GM11168 (cell line): Measurements from ENCODE around the gene HELZ2.

ENCODE experiments used
- in situ Hi-C: fragments of 300-500 bp; cut with MboI; formaldehyde crosslinking; loops from one replicate; pipeline ENCODE4 v1.12.0; 2022; ENCODE audit warnings: low sequenced_read_pairs; ENCODE audit not compliant: unreplicated experiment

Gene HELZ2

GRCh38 chr20:63529180-63529860 lies 44.7 kb downstream of the HELZ2 start:
- in situ Hi-C loops: no loop called here

- in situ Hi-C loops: no loop called here
Measured at GRCh38 chr20:63527184-63527583, 46.9 kb downstream of the HELZ2 start.

GRCh38 chr20:63525971-63526370 lies 48.1 kb downstream of the HELZ2 start:
- in situ Hi-C loops: no loop called here

GRCh38 chr20:63525185-63525584 lies 48.9 kb downstream of the HELZ2 start:
- in situ Hi-C loops: no loop called here
